GM23338 (cell line): ENCODE data around the gene ANAPC7.

Experiments
- POLR2AphosphoS5 ChIP-seq: IDR thresholded peaks from 2 replicates; pipeline ENCODE4 v1.6.1; 2016; ENCODE audit warnings: antibody characterized with exemption, low read depth
- STAT1 ChIP-seq: IDR thresholded peaks from one replicate; pipeline ENCODE4 v1.6.1; 2016; ENCODE audit warnings: antibody characterized with exemption; ENCODE audit not compliant: unreplicated experiment
- TF ChIP-seq, protein P1 (sequence below), 2 experiments: fragments of 200-600 bp in 1 of 2; sonication (generic) in 1 of 2; conservative IDR thresholded peaks; 2 replicates each; pipeline versions ENCODE4 v1.5.1 to v1.6.1; 2016 to 2017; ENCODE audit warnings: antibody characterized with exemption in 2 of 2, low read depth in 2 of 2, mild to moderate bottlenecking in 2 of 2, moderate library complexity in 1 of 2
- TF ChIP-seq, protein P2 (sequence below): IDR thresholded peaks from one replicate; pipeline ENCODE4 v1.6.1; 2018; ENCODE audit warnings: antibody characterized with exemption; ENCODE audit not compliant: unreplicated experiment

DNA sequence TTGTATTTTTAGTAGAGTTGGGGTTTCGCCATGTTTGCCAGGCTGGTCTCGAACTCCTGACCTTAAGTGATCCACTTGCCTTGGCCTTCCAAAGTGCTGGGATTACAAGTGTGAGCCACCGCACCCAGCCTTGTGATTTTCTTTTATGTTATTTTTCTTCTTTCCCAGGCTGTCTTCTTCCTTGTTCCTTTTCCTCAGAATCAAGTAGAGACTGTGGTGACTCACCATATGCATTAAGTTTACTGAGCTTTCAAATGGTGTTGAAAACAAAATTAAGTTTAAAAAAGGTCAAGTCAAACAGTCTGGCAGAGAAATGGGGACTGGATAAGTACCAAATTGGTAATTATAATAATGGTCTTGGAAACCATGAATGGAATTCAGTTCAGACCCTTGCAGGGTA lies 40.9 kb upstream of the ANAPC7 start:
- TF ChIP-seq, protein P1, sequence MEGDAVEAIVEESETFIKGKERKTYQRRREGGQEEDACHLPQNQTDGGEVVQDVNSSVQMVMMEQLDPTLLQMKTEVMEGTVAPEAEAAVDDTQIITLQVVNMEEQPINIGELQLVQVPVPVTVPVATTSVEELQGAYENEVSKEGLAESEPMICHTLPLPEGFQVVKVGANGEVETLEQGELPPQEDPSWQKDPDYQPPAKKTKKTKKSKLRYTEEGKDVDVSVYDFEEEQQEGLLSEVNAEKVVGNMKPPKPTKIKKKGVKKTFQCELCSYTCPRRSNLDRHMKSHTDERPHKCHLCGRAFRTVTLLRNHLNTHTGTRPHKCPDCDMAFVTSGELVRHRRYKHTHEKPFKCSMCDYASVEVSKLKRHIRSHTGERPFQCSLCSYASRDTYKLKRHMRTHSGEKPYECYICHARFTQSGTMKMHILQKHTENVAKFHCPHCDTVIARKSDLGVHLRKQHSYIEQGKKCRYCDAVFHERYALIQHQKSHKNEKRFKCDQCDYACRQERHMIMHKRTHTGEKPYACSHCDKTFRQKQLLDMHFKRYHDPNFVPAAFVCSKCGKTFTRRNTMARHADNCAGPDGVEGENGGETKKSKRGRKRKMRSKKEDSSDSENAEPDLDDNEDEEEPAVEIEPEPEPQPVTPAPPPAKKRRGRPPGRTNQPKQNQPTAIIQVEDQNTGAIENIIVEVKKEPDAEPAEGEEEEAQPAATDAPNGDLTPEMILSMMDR (conservative IDR thresholded peaks at IDR 0.05; ENCODE audit: low read depth in 2 of 2): no peak
- TF ChIP-seq STAT1 (no peak), POLR2AphosphoS5 (no peak)
- TF ChIP-seq, protein P2, sequence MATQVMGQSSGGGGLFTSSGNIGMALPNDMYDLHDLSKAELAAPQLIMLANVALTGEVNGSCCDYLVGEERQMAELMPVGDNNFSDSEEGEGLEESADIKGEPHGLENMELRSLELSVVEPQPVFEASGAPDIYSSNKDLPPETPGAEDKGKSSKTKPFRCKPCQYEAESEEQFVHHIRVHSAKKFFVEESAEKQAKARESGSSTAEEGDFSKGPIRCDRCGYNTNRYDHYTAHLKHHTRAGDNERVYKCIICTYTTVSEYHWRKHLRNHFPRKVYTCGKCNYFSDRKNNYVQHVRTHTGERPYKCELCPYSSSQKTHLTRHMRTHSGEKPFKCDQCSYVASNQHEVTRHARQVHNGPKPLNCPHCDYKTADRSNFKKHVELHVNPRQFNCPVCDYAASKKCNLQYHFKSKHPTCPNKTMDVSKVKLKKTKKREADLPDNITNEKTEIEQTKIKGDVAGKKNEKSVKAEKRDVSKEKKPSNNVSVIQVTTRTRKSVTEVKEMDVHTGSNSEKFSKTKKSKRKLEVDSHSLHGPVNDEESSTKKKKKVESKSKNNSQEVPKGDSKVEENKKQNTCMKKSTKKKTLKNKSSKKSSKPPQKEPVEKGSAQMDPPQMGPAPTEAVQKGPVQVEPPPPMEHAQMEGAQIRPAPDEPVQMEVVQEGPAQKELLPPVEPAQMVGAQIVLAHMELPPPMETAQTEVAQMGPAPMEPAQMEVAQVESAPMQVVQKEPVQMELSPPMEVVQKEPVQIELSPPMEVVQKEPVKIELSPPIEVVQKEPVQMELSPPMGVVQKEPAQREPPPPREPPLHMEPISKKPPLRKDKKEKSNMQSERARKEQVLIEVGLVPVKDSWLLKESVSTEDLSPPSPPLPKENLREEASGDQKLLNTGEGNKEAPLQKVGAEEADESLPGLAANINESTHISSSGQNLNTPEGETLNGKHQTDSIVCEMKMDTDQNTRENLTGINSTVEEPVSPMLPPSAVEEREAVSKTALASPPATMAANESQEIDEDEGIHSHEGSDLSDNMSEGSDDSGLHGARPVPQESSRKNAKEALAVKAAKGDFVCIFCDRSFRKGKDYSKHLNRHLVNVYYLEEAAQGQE: no peak
